K562 (cell line): ENCODE measurements around the gene SRP9. TPM values are rescaled to one million over a fixed set of nuclear protein-coding genes. Genes with fewer than 3 reads are reported as not detected.

Source experiments
- ARID2 ChIP-seq: fragments of 450-650 bp; IDR thresholded peaks from 2 replicates; pipeline ENCODE4 v1.6.1; 2017; ENCODE audit warnings: antibody characterized with exemption, mild to moderate bottlenecking
- DDX20 ChIP-seq: fragments of 450-650 bp; IDR thresholded peaks from 2 replicates; pipeline ENCODE4 v1.6.1; 2016; ENCODE audit warnings: missing genetic modification characterization, low read depth, mild to moderate bottlenecking, missing compliant biosample characterization, moderate library complexity
- JUND ChIP-seq, 2 experiments: IDR thresholded peaks; 2 replicates in 1 of 2; 3 replicates in 1 of 2; pipeline ENCODE4 v1.6.1; 2011; ENCODE audit warnings: borderline replicate concordance in 2 of 2, low read depth in 2 of 2, low read length in 2 of 2, improper control_type of control experiment in 1 of 2, missing biosample characterization in 1 of 2, missing genetic modification characterization in 1 of 2, missing genetic modification reagents in 1 of 2
- LEF1 ChIP-seq: fragments of 450-650 bp; IDR thresholded peaks from 2 replicates; pipeline ENCODE4 v1.6.1; 2016; ENCODE audit warnings: mild to moderate bottlenecking
- MNT ChIP-seq, 2 experiments: fragments of 450-650 bp; conservative IDR thresholded peaks; 2 replicates each; pipeline ENCODE4 v1.6.1; 2017; ENCODE audit warnings: mild to moderate bottlenecking in 2 of 2, moderate library complexity in 2 of 2
- MYC ChIP-seq, 2 experiments: fragments of 250-450 bp in 1 of 2; sonication (Bioruptor Pico) in 1 of 2; IDR thresholded peaks; 2 replicates each; pipeline versions ENCODE4 v1.5.1 to v1.6.1; 2012 to 2021; ENCODE audit warnings: low read depth in 2 of 2, borderline replicate concordance in 1 of 2, improper control_type of control experiment in 1 of 2, low read length in 1 of 2, mild to moderate bottlenecking in 1 of 2, moderate library complexity in 1 of 2
- NFE2L1 ChIP-seq: fragments of 450-650 bp; IDR thresholded peaks from 2 replicates; pipeline ENCODE4 v1.6.1; 2016; ENCODE audit warnings: missing genetic modification characterization, low read depth, mild to moderate bottlenecking, missing compliant biosample characterization, moderate library complexity, borderline replicate concordance
- NONO ChIP-seq, 2 experiments: fragments of 200-400 bp in 1 of 2; fragments of 450-650 bp in 1 of 2; formaldehyde crosslinking in 1 of 2; IDR thresholded peaks; 2 replicates each; pipeline ENCODE4 v1.6.1; 2017; ENCODE audit warnings: low read depth in 2 of 2, mild to moderate bottlenecking in 2 of 2, moderate library complexity in 2 of 2, low read length in 1 of 2
- RBM22 ChIP-seq: fragments of 200-400 bp; formaldehyde crosslinking; IDR thresholded peaks from 2 replicates; pipeline ENCODE4 v1.6.1; 2018; ENCODE audit warnings: low read length, low read depth; ENCODE audit not compliant: poor library complexity, severe bottlenecking
- SRSF1 ChIP-seq: fragments of 200-400 bp; formaldehyde crosslinking; IDR thresholded peaks from 2 replicates; pipeline ENCODE4 v1.6.1; 2017; ENCODE audit warnings: mild to moderate bottlenecking, low read depth, low read length, moderate library complexity
- STAT5A ChIP-seq: IDR thresholded peaks from 2 replicates; pipeline ENCODE4 v1.6.1; 2012; ENCODE audit warnings: low read length, inconsistent platforms, borderline replicate concordance
- THAP12 ChIP-seq: fragments of 250-450 bp; sonication (Bioruptor Pico); IDR thresholded peaks from 2 replicates; pipeline ENCODE4 v1.9.0; 2021; ENCODE audit warnings: mild to moderate bottlenecking, inconsistent platforms
- TRIM25 ChIP-seq: fragments of 450-650 bp; IDR thresholded peaks from 2 replicates; pipeline ENCODE4 v1.7.0; 2016; ENCODE audit warnings: borderline replicate concordance
- ZBTB33 ChIP-seq: sonication (generic); formaldehyde crosslinking; IDR thresholded peaks from 2 replicates; pipeline ENCODE4 v1.8.1; 2023; ENCODE audit warnings: mild to moderate bottlenecking, missing genetic modification reagents
- ZC3H8 ChIP-seq: fragments of 450-650 bp; IDR thresholded peaks from 2 replicates; pipeline ENCODE4 v1.6.1; 2017
- polyA plus RNA-seq, 8 experiments: library from polyadenylated mRNA; depleted of rRNA in 4 of 8; stranded (reverse) in 5 of 8; unstranded in 3 of 8; fragments of >200 nt; fragmentation: Nextera tagmentation in 2 of 8; fragmentation: Illumina TruSeq in 1 of 8; extraction: Ambion mirVana in 2 of 8; extraction: Trizol in 1 of 8; gene quantifications; 2 replicates each; pipeline versions ENCODE4 v1.2.1 to v1.2.3, GENCODE V29; 2011 to 2014; ENCODE audit warnings: inconsistent platforms in 1 of 8, missing spikeins in 1 of 8
- total RNA-seq, 7 experiments: library from RNA; depleted of rRNA in 6 of 7; stranded (reverse); fragments of >200 nt in 6 of 7; fragmentation: Illumina TruSeq in 2 of 7; extraction: Trizol in 2 of 7; gene quantifications; 2 replicates each; pipeline versions ENCODE4 v1.2.1 to v1.2.3, GENCODE V29; 2011 to 2021; ENCODE audit warnings: low replicate concordance in 1 of 7

The SRP9 gene
- total and polyA plus RNA-seq, 9 of the 15 experiments (the other 6 are each of a cell fraction or from before 2014, with no cell fraction given), result 273 to 1,892 (median 668) TPM

GRCh38 chr1:225772323-225772768, 5.3 kb upstream of the SRP9 start (continued):
- TF ChIP-seq MNT (conservative IDR thresholded peaks at IDR 0.05), result no peak
- no peak for TF ChIP-seq NFE2L1 (tag)
- TF ChIP-seq DDX20, result no peak
- TF ChIP-seq ARID2, result peak; percentile 54; the same call in 1 of the 2 replicates
- no peak for TF ChIP-seq SRSF1
- no peak for TF ChIP-seq LEF1
- TF ChIP-seq ZC3H8, result no peak
- TF ChIP-seq JUND (IDR thresholded peaks at IDR 0.05; ENCODE audit: borderline replicate concordance, low read depth, low read length), result peak; percentile 52; the same call in 1 of the 2 replicates
- 0 out of 3 replicates have a peak, but pooled peaks have one; percentile 9 for TF ChIP-seq JUND (tag; IDR thresholded peaks at IDR 0.05; ENCODE audit: borderline replicate concordance, low read depth, low read length)
- no peak for TF ChIP-seq NONO (IDR thresholded peaks at IDR 0.05; ENCODE audit: low read depth in 2 of 2, low read length in 1 of 2)
- TF ChIP-seq THAP12 (CRISPR knock-in tag), result no peak
- peak; percentile 78 for TF ChIP-seq ZBTB33 (CRISPR knock-in tag)
- TF ChIP-seq STAT5A, result no peak
- TF ChIP-seq RBM22, result no peak
- no peak for TF ChIP-seq TRIM25
- TF ChIP-seq MYC (IDR thresholded peaks at IDR 0.05; ENCODE audit: low read depth, low read length), result peak; percentile 46; the same call in 1 of the 2 replicates
- TF ChIP-seq MYC (CRISPR knock-in tag; IDR thresholded peaks at IDR 0.05; ENCODE audit: borderline replicate concordance, low read depth), result no peak
